OCI-LY7 (cell line): Measurements from ENCODE around the gene SSNA1.

Source experiments
- EZH2phosphoT487 ChIP-seq: fragments of 200-600 bp; sonication (generic); IDR thresholded peaks from 2 replicates; pipeline ENCODE4 v1.6.1; 2018; ENCODE audit warnings: low read depth, borderline replicate concordance, mild to moderate bottlenecking, mixed run types, antibody characterized with exemption, low read length, moderate library complexity, mixed read lengths
- TF ChIP-seq, protein P1 (sequence below): fragments of 200-600 bp; sonication (generic); conservative IDR thresholded peaks from 2 replicates; pipeline ENCODE4 v1.5.1; 2014; ENCODE audit warnings: mild to moderate bottlenecking, antibody characterized with exemption, low read length, moderate library complexity, mixed read lengths

DNA sequence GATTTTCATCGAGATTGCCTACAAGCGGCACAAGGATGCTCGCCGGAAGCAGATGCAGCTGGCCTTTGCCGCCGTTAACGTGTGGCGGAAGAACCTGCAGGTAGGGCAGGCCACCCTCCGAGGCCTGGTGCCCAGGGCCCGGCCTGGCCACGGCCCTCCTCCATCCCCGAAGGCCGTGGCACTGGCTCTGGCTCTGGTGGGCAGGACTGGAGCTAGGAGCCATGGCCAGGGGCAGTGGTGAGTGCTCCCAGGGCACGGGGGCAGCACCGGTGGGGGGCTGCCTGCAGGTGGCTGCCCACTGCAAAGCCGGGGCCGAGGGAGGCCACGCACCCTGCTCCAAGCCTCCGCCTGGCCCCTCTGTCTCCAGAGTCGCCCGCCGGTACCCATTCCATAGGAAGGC lies 24.7 kb upstream of the SSNA1 start:
- TF ChIP-seq, protein P1, sequence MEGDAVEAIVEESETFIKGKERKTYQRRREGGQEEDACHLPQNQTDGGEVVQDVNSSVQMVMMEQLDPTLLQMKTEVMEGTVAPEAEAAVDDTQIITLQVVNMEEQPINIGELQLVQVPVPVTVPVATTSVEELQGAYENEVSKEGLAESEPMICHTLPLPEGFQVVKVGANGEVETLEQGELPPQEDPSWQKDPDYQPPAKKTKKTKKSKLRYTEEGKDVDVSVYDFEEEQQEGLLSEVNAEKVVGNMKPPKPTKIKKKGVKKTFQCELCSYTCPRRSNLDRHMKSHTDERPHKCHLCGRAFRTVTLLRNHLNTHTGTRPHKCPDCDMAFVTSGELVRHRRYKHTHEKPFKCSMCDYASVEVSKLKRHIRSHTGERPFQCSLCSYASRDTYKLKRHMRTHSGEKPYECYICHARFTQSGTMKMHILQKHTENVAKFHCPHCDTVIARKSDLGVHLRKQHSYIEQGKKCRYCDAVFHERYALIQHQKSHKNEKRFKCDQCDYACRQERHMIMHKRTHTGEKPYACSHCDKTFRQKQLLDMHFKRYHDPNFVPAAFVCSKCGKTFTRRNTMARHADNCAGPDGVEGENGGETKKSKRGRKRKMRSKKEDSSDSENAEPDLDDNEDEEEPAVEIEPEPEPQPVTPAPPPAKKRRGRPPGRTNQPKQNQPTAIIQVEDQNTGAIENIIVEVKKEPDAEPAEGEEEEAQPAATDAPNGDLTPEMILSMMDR: no peak
- TF ChIP-seq EZH2phosphoT487: no peak
